Measurements from ENCODE around the gene SMARCD1.

Gene SMARCD1

GRCh38 chr12:50104417-50105366, 19.6 kb downstream of the SMARCD1 start:
- DNase-seq, result no peak

- DNase-seq, result no peak
Observed at GRCh38 chr12:50105913-50106450, 20.8 kb downstream of the SMARCD1 start.

- no peak for DNase-seq
Observed at GRCh38 chr12:50106907-50107306, 21.8 kb downstream of the SMARCD1 start.

GRCh38 chr12:50107416-50108268, 22.5 kb downstream of the SMARCD1 start:
- DNase-seq, result no peak

- DNase-seq, result no peak
Observed at GRCh38 chr12:50109319-50109718, 24.2 kb downstream of the SMARCD1 start.

GRCh38 chr12:50110127-50110761, 25.1 kb downstream of the SMARCD1 start:
- peak; percentile 12 for DNase-seq

GRCh38 chr12:50110762-50111351, 25.7 kb downstream of the SMARCD1 start:
- peak; percentile 49 for DNase-seq

GRCh38 chr12:50111395-50111692, 26.2 kb downstream of the SMARCD1 start:
- DNase-seq, result no peak

- peak; percentile 100 for DNase-seq
Observed at GRCh38 chr12:50111693-50112455, 26.7 kb downstream of the SMARCD1 start, which contains the start of gene COX14. COX14 (plus strand) TSS chr12:50112236; CDS start chr12:50120044, 7,808 bp downstream.

- peak; percentile 27 for DNase-seq
Observed at GRCh38 chr12:50112456-50113218, 27.5 kb downstream of the SMARCD1 start.

GRCh38 chr12:50117057-50117622, 32.0 kb downstream of the SMARCD1 start:
- no peak for DNase-seq

GRCh38 chr12:50119387-50119786, 34.2 kb downstream of the SMARCD1 start:
- DNase-seq, result no peak

- no peak for DNase-seq
Observed at GRCh38 chr12:50120521-50120920, 35.4 kb downstream of the SMARCD1 start.

- no peak for DNase-seq
Observed at GRCh38 chr12:50120953-50121352, 35.8 kb downstream of the SMARCD1 start.

GRCh38 chr12:50121641-50122040, 36.5 kb downstream of the SMARCD1 start:
- DNase-seq, result no peak

- no peak for DNase-seq
Observed at GRCh38 chr12:50123203-50123602, 38.1 kb downstream of the SMARCD1 start.

GRCh38 chr12:50127546-50127945, 42.4 kb downstream of the SMARCD1 start:
- DNase-seq, result no peak

GRCh38 chr12:50129290-50129689, 44.1 kb downstream of the SMARCD1 start:
- DNase-seq, result no peak

- DNase-seq, result peak; percentile 2
Observed at GRCh38 chr12:50132505-50133135, 47.5 kb downstream of the SMARCD1 start.

- DNase-seq, result no peak
Observed at GRCh38 chr12:50142993-50143392, 57.9 kb downstream of the SMARCD1 start.

Data from DMS153 (cell line).